NCI-H187 treated with DMSO at 0.1 percent for 48 hours (cell line): ENCODE data around the gene RFXANK.
A peak's percentile ranks its signal among the peaks of the same experiment; 100 is the strongest.
"Not testable (repeated sequence)": the region's sequence is repeated elsewhere in the genome, so short reads cannot be mapped to it uniquely, and the experiment has no call there.

Experiments used
- DNase-seq: peaks from one replicate; lab custom pipeline; 2025; lab: John Stamatoyannopoulos, UW

Gene RFXANK, protein sequence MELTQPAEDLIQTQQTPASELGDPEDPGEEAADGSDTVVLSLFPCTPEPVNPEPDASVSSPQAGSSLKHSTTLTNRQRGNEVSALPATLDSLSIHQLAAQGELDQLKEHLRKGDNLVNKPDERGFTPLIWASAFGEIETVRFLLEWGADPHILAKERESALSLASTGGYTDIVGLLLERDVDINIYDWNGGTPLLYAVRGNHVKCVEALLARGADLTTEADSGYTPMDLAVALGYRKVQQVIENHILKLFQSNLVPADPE

DNA sequence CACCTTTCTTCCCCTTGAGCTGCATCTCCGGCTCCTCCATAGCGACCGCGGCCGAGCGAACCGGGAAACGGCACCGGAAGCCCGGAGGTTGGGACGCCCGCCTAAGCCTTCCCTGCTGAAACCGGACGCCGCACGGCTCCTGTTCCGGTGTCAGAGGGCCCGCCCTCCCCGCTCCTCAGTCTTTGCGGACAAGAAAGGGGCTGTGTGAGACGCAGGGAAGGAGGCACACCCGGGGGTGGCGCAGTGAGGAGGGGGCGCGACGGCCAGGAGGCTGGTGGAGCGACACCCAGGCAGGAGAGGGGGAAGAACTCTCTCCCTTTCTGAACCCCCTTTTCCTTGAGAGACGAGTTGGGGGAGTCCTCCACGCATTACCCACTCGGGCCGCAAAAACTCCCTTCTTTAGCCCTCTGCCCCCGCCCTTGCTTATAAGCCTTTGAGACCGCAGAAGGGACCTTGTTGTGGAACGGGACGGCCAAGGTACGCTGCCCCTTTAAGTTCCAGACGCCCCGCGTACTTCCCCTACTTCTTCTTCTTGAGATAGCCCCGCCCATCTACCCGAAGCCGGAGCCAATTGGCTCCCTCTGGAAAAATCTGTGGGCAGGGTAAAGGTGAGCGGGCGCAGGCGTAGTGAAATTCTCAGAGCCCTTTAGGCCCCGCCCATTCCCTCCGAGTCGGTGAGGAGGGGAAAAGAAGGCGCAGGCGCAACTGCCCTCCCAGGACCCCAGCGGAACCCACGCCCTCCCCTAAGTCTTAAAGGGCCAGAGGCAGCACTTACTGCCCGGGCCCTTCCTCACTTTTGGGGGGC lies at the start of gene RFXANK, which contains the start of gene BORCS8:
RFXANK (plus strand) TSS at position 181 of the 805 bp plus-strand sequence. CDS start 1,689 bp downstream, outside the sequence.
BORCS8 (minus strand) TSS at position 75 of the 805 bp plus-strand sequence; CDS start at position 40, 35 bp downstream.
- DNase-seq = peak; percentile 80

DNA sequence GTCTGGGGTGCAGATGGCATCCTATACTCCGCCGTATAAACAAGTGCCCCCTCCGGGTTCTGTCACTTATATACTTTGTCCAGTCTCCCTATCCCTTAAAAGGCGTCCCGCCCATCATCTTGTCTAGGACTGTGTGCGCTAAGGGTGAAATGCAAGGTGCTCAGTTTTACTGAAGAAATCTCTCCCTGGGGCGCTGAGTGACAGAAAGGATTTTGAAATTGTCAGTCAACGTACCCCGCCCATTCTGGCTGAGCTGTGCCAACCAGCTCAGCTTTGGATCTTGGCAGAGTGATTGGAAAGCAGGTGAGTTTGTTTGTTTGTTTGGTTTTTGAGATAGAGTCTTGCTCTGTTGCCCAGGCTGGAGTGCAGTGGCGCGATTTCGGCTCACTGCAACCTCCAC lies 49.7 kb upstream of the RFXANK start:
- no peak for DNase-seq

DNA sequence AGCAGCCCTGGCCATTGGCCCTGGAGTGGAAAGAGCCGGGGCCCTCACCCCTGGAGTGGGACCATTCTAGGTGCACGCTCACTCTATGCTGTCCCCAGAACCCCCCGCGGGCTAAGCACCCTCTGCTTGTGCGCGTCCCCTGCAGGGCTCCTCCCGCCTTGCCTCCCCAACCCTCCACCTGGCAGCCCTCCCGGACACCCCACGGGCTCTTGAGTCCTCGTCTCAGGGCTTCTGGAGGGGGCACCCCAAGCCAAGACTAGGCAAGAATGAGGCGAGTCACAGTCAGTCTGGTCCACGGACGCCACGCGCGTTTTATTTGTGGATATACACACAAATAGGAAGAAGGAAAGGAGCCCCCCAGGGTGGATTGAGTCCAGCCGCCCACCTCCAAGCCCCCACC lies 46.8 kb upstream of the RFXANK start:
- DNase-seq = no peak

DNA sequence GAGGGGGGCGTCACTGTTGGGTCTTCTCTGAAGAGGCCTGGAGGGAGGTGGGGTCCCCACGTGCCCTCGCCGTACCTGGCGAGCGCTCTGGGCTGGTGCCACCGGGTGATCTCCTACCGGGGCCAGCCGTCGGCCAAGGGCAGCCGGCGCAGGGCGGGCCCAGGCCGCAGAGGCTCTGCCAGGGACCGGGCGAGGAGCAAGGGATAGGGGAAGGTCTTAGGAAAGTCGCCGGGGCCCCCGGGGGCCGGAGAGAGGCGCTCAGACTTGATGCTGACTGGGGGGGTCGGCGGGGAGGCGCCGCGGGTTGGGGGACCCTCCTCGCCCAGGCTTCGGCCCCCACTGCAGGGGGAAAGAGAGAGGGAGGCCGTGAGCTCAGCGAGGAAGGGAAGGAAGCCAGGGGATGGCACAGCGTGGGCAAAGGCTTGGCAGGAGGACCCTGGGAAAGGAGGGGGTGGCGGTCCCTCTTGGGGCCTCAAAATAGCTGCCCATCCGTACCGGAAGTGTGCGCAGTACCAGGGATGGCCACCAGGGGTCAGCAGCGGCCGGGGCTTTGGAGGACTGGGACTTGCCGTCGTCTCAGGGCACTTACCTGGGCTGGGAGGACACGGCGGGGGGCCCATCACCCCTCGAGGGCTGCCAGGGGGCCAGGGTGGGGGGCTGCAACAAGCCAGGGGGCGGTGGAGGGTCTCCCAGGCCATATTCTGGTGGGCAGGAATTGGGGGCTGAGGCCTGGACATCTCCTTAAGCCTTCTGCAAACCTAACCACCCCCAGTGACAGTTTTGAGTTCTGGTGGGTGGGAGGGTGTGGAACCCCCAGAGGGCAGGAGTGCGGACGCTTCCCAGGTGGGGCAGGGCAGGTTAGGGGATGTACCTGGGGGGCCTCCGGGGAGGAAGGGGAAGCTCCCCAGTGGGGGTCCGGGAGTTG lies 46.1 kb upstream of the RFXANK start:
- no peak for DNase-seq

DNA sequence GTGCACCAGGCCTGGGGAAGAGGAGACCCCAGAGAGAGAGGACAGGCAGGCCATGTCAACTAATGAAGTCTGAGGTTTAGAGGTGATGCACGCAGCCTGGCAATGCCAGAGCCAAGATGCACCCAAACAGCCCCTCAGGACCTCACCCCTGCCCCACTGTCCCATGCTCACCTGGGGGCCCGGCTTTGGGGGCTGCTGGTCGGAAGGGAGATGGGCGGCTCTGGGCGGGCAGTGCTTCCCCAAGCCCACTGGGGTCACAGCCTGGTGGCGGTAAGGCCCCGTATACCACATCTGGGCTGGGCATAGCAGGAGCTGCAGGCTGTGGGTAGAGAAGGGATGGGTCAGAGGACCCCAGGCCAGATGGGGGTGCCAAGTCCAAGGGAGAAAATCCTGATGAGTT lies 45.2 kb upstream of the RFXANK start:
- no peak for DNase-seq

DNA sequence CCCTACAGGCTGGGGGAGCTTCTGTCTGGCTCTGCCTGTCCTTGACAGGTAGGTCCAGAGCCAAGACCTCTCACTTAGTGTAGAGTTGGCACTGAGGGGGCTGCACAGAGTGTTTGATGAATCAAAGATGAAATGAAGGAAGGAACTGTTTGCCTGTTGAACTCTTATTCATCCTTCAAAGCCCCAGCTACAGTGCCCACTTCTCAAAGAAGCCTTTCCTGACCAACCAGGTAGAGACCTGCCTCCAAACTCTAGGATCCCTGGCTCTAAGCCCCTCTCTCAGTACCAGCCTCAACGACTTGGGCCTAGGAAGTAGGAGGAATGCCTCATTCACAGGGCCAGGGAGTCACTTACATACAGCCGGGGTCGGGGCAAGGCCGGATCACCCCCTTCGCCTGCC lies 44.7 kb upstream of the RFXANK start:
- no peak for DNase-seq

DNA sequence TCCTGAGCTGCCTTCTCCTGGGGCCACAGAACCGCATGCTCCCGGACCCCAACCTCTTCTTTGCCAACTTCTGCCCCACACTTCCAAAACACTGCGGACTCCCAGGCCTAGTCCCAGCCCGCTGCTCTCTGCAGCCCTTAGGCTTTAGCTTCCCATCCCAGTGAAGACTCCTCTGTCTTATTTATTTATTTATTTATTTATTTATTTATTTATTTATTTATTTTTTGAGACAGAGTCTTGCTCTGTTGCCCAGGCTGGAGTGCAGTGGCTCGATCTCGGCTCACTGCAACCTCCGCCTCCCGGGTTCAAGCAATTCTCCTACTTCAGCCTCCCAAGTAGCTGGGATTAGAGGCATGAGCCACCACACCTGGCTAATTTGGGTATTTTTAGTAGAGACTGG lies 43.6 kb upstream of the RFXANK start:
- not testable (repeated sequence) for DNase-seq

DNA sequence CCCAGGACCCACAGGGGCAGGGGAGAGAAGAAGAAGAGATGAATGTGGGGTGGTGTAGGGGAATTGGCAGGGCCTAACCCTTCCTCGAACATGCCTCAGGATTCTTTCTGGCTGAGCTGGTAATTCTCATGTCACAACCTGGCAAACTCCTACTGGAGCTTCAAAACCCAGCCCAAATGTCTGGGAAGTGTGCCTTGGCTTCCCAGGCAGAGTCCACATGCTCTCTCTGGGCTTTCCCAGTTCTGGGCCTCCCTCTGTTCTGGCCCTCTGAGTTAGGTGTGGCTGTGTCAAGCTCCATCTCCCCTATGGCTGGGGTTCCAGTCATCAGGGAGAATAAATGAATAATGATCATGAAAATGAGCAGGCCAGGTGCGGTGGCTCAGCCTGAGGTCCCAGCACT lies 42.6 kb upstream of the RFXANK start:
- no peak for DNase-seq

DNA sequence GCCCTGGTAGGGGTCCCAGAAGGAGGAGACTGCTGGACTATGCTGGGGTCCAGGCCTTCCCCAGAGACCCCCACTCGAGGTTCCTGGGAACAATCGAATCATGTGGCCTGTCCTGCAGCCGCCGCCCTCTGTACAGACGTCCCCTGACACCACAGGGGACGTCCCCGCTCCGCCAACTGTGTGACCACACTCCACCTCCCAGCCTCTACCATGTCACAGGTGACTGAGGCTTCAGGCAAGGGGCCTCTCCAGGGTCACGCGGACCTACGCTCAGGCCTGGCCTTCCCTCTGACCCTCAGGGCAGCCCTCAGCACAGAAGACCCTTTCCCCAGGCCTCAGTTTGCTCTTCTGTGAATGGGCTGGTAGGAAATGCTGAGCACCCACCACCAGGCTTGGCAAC lies 40.6 kb upstream of the RFXANK start:
- DNase-seq = no peak

DNA sequence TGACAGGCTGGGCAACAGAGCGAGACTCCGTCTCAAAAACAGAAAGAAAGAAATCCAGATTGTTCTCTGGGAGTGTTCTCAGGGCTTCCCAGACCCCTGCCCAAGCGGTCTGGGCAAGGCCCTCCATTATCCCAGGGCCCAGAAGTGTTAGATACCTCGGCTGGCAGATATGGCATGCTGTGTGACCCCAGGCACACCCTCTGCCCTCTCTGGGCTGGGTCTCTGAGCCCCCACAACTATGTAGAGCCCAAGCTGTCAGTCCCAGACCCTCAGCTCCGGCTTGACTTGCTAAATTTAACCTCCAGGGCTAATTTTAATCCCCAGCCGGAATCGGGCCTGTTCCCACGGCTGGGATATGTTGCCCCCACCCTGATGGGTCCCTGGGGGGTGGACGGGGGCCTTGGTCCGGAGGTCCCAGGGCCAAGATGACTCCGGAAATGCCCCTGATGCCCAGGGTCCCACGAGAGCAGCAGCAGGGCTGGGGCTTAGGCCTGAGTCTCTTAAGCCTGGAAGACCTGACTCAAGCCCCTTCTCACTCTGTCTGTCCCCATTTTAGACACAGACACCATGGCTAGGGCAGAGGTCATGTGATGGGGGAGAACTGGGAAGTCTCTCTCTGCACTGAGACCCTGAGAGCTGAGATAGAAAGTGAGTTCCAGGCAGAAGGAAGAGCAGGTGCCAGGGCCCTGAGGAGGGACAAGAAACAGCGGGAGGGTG lies 39.2 kb upstream of the RFXANK start:
- no peak for DNase-seq

DNA sequence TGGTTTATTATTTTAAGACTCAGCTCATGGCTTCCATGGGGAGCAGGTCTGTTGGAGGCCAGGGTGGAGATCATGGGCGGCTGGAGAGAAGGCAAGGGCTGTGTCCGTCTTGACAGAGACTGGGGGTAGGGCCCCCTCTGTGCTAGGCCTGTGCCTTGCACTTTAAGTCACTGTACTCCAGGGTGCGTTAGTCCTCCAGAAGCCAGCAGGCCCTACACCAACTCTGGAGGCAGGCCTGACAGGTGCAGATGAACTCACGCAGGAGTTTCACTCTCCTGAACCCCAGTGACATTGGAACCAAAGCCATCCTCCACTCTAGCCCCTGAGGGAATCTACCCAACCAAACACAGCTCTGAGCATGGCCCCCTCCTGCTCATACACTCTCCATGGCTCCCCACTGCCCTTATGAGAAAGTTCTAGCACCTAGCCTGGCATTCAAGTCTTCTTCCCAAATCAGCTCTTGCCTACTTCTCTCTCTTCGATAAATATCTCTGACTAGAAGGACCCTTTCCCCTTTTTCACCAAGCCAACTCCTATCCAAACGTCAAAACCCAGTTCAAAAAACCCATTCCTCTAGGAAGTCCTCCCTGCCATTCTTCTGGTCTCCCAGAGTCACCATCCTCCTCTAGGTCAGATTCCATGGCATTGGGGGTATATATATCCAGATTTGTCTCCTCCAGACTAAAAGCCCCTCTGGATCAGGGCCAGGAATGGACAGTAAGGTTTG lies 37.1 kb upstream of the RFXANK start:
- DNase-seq = no peak

DNA sequence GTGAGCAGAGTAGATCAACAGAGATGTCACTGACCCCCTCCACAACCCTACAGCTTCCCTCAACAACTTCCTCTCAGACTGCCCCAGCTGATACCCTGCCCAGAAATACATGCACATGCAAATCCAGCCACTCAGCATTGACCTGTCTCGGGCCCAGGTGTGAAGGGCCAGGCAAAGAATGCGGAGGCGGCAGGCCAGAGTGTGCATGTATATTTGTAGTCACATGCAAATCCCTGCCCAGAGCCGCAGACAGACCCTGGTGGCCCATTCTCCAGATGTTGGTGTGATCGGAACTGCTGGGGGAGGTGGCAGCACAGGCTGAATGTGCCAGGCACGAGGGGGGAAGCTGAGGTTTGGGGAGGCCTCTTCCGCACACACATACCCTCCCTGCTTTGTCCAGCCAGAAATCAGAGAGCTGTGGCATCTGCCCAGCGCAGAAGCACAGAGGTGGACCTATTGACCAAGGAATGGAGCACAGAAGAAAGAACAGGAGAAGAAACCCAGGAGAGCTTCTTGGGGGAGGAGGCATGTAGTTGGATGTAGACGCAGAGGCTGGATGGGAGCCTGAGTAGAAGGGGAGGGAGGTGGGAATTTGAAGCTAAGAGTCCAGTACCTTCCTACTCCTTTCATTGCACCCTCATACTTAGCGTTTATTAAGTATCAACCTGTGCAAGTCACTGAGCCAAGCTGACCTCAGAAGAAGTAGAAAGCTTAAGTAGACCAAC lies 36.4 kb upstream of the RFXANK start:
- DNase-seq = no peak

DNA sequence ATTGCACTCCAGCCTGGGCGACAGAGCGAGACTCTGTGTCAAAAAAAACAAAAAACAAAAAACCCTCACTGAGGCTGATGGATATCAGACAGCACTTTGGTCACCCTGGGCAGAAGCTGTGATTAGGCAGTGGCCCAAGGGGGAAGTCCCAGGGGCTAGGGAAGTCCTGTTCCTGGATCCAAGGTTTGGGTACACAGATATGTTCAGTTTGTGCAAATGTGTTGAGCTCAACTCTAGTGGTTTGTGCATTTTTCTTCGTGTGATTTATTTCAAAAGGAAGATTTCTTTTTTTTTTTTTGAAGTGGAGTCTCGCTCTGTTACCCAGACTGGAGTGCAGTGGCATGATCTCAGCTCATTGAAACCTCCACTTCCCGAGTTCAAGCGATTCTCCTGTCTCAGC lies 34.2 kb upstream of the RFXANK start:
- no peak for DNase-seq

DNA sequence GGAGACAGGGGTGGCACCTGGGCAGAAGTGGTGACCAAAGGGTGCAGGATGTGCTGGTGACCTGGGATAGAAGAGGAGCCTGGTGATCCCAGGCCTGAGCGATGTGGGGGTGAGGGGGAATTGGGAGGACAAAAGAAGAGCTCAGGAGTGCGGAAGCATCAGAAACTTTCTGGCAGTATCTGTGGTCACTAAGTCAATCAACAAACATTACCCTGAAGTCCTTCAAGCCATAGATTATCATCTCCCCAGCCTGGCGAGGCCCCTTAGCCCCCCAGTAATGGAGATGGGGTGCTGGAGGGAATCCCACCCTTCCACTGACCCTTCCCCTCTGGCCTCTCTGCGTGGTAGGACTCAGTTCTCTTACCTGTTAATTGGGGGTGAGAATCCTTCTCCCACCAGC lies 32.5 kb upstream of the RFXANK start:
- DNase-seq = no peak

DNA sequence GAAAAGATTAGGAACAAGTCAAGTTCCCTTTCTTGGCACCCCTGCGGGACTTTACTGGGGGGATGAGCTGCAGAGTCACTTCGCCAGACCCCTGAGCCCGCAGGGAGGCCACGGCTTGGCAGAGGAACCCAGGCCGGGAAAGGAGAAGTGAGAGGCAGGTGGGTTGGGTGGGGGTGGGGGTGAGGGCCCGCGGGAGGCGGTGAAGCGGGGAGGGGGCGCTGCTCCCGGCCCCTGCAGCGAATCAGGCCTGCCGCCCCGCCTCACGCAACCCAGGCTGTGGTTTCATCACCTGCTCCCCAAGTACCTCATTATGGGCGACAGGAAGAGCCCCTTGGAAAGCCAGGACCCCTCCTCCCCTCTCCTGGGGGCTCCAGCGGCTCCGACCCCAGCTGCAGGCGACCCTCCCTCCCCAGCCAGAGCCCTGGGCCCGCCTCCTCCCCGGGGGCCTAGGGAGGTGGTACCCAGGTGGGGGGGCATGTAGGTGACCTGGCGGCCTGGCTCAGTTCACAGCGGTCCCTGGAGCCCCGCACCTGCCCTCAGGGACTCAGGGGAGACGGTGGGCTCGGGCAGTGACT lies 31.5 kb upstream of the RFXANK start:
- no peak for DNase-seq

DNA sequence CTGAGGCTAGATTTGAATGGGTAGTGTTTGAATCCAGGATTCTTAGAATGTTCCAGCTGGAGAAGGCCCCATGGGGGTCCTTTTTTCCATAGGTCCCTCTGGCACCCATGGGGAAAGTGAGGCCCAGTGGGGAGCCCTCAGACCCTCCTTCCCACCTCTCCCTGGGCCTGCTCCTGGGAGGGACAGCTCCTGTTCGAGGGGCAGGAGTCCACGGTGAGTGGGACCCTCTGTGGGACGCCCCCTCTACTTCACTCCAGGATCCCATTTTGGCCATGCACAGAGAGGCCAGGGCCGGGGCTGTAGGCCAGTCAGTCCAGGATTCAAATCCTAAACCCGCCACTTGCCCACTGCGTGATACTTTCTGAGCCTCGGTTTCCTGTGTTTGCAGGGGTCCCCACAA lies 29.6 kb upstream of the RFXANK start:
- DNase-seq = no peak

DNA sequence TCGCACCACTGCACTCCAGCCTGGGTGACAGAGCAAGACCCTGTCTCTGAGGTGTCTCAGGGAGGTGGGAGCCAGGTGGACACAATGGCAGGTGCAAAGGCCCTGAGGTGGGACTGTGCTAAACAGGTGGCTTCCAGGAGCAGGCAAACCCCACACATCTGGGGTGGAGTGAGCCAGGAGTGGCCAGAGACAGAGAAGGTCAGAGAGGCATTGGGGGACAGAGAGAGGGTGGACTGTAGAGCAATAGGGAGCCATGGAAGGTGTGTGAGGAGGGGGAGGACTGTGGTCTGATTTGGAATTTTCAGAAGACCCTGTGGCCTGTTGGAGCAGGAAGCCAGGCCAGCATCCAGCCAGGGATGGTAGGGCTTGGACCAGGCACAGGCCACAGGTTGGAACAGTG lies 26.7 kb upstream of the RFXANK start:
- DNase-seq = no peak

DNA sequence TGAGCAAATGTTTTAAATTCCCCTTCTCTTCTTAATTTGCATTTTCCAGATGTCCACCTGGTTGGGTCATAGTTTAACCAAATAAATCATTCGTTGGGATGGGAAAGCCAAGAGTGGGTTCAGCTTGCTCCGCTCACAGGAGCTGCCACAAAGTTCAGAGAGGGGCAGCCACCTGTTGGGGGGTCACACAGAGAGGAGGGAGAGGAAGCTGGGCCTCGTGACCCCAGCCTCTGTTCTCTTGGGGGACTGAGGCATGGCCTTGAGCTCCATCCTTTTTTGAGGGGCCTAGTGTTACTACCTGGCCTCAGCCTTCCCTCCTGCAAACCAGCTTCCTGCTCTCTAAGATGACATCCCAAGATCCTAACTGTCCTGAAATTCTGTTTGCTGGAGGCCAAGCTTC lies 24.4 kb upstream of the RFXANK start:
- no peak for DNase-seq

DNA sequence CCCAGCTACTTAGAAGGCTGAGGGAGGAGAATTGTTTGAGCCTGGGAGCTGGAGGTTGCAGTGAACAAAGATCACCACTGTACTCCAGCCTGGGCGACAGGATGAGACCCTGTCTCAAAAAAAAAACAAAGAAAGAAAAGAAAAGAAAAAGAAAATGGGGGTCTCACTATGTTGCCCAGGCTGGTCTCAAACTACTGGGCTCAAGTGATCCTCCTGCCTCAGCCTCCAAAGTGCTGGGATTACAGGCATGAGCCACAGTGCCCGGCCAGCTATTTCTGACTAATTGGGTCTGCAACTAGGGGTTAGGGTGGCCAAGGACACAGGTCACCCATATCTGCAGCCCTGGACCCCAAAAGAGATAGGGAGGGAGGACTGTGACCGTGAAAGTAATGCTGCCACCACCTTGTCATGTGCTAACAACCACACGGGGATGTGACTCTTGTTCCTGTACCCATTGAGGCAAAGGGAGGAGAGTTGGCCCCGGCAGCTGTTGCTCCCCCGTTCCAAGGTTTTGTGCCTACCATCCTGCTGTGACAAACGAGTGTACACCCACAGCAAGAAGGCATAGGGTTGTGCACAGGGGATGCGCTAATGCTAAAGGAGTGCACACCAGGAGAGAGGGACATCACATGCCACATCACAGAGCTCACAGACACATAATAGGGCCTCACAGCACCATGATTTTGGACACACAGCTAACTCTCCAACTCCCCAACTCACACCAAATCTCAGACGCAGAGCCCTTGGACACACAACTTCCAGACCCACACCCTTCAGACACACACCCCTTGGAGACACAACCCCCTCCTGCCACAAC lies 22.6 kb upstream of the RFXANK start:
- no peak for DNase-seq
